Measurements from ENCODE around the gene ARPC2. TPM values are rescaled to one million over a fixed set of nuclear protein-coding genes. Genes with fewer than 3 reads are reported as not detected.

The ARPC2 gene
- total and polyA plus RNA-seq, 12 donors: 58.5 to 213 (median 134) TPM

DNA sequence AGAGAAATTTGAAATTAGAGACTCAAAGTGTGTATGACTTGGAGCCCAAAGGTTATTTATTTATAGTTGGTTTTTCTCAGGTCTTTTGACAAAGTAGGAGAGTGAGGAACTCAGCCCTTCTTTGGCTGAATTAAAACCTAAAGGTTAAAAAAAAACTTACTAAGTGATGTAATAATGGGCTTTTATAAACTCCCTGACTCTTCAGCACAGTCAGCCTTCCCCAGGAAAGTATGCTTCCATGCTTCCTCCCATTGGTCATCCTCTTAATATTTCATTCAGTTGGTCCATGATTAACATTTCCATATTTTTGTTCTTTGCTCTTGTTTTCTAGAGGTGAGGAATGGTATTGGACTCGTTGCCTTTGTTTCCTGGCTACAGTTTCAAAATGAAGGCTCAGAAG is 7.2 kb downstream of the ARPC2 start:
- ATAC-seq: no peak
- Histone ChIP-seq H3K9me3 (no peaks in the 10 kb centered on the region), H3K27me3 (no peaks in the 10 kb centered on the region), H3K36me3 (peaks cover 0 to 95% (median 26%) of the 10 kb centered on the region in 9 donors), H3K4me1 (peaks cover 6 to 97% (median 65%) of the 10 kb centered on the region in 9 donors), H3K27ac (peak overlapping the region in 1 of 10 donors; percentile 16), H3K4me3 (no peak overlapping the region)
- DNase-seq: no peak
- WGBS, 2 donors: 61 to 63% methylated on average over 1 of the region's 1 CpG
- intact Hi-C loops (cut with DNase I): loop anchor here in 1 of 10 donors (5.0 kb wide), 1 partner anchor 33 kb away; no protein-coding TSS in a partner anchor
- TF ChIP-seq, protein P1, sequence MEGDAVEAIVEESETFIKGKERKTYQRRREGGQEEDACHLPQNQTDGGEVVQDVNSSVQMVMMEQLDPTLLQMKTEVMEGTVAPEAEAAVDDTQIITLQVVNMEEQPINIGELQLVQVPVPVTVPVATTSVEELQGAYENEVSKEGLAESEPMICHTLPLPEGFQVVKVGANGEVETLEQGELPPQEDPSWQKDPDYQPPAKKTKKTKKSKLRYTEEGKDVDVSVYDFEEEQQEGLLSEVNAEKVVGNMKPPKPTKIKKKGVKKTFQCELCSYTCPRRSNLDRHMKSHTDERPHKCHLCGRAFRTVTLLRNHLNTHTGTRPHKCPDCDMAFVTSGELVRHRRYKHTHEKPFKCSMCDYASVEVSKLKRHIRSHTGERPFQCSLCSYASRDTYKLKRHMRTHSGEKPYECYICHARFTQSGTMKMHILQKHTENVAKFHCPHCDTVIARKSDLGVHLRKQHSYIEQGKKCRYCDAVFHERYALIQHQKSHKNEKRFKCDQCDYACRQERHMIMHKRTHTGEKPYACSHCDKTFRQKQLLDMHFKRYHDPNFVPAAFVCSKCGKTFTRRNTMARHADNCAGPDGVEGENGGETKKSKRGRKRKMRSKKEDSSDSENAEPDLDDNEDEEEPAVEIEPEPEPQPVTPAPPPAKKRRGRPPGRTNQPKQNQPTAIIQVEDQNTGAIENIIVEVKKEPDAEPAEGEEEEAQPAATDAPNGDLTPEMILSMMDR (IDR thresholded peaks at IDR 0.05): no peak

DNA sequence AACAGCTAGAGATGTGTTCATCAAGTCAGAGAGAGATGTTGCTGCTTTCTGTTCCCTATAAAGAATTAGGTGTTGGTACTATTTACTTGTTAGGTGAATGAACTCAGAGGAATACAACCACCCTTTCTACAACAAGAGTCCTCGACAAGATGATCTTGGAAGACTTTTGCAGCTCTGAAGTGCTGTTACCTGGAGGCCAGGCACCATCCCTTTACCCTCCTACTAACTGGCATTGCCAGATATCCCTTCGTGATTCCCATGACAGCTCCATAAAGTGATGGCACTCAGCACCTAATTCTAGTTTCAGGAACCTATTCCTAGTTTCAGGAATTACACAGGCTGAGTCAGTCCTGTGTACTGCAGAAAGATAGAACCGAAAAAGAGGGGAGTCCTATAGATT is 9.9 kb downstream of the ARPC2 start:
- Histone ChIP-seq H3K36me3 (peaks cover 0 to 95% (median 47%) of the 10 kb centered on the region in 9 donors), H3K4me1 (peaks cover 0 to 95% (median 55%) of the 10 kb centered on the region in 9 donors), H3K9me3 (no peaks in the 10 kb centered on the region), H3K27ac (no peak overlapping the region), H3K27me3 (no peaks in the 10 kb centered on the region), H3K4me3 (no peak overlapping the region)
- TF ChIP-seq, protein P1 (IDR thresholded peaks at IDR 0.05): no peak
- no peak for DNase-seq
- ATAC-seq: no peak
- WGBS, 2 donors: 74 to 83% methylated on average over 3 of the region's 3 CpGs
- intact Hi-C loops (cut with DNase I): no loop called here

DNA sequence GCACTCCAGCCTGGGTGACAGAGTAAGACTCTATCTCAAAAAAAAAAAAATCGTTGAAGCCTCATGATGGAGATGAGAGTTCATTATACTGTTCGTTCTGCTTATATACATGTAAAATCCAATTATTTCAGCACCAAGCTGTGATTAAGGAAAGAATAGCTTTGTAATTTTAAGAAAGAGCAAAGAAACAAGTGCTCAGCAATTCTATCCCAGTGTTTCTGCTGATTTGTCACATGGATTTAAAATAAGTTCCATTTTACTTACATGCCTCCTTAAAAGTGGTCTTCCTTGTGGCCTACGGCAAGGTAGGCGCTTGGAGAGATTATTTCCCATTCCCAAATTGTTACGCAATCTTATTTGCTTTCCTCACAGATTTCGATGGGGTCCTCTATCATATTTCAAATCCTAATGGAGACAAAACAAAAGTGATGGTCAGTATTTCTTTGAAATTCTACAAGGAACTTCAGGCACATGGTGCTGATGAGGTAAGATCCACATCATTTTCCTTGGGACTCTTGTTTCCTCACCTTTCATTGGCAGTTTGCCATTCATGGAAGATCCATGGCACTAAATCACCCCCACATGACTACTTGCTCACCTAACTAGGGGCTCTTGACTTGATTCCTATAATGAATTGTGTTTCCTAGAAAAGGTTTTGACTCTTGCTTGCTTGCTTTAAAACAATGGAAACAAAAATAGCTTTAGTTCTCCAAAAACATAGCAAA is 11.5 kb downstream of the ARPC2 start:
- intact Hi-C loops (cut with DNase I): no loop called here
- Histone ChIP-seq H3K4me3 (peak overlapping the region in 1 of 10 donors; percentile 2), H3K4me1 (peaks cover 0 to 88% (median 39%) of the 10 kb centered on the region in 9 donors), H3K9me3 (no peaks in the 10 kb centered on the region), H3K27me3 (no peaks in the 10 kb centered on the region), H3K36me3 (peaks cover 0 to 100% (median 55%) of the 10 kb centered on the region in 9 donors), H3K27ac (peak overlapping the region in 8 of 10 donors; percentile 47 to 81 (median 63))
- DNase-seq (no peak), ATAC-seq (peak in 1 of 8 donors; percentile 22)
- TF ChIP-seq, protein P1 (IDR thresholded peaks at IDR 0.05): no peak
- 89 to 92% methylated on average over 6 of the region's 6 CpGs for WGBS, 2 donors

DNA sequence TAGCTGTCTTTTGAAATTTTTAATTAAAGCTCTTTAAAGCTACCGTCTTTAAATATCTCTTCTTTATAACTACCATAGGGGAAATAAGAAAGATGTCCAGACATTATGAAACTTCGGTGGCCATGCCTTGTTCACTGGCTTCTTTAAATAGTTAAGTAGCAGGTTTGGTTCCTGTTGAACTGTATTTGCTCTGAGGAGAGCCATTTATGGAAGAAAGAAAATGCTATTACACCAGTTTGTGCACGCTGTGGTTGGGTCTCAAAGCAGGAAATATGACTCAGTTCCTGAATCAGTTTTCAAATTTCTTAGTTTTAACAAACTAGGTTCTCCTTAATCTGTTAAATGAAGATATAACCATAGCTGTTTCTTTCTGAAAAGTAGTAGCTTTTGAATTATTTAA is 12.2 kb downstream of the ARPC2 start:
- no peaks in the 10 kb centered on the region for H3K27me3 ChIP-seq
- DNase-seq (no peak), ATAC-seq (peak in 7 of 8 donors; percentile 67 to 90 (median 83))
- H3K4me3 ChIP-seq: peak overlapping the region in 2 of 10 donors; percentile 2 to 22
- H3K36me3 ChIP-seq: peaks cover 0 to 100% (median 55%) of the 10 kb centered on the region in 9 donors
- H3K4me1 ChIP-seq: peaks cover 0 to 82% (median 33%) of the 10 kb centered on the region in 9 donors
- WGBS, 2 donors: 11 to 12% methylated on average over 3 of the region's 3 CpGs
- no peaks in the 10 kb centered on the region for H3K9me3 ChIP-seq
- H3K27ac ChIP-seq: peak overlapping the region in 8 of 10 donors; percentile 47 to 81 (median 63)
- TF ChIP-seq, protein P1 (IDR thresholded peaks at IDR 0.05): no peak
- intact Hi-C loops (cut with DNase I): no loop called here

All from heart right ventricle (tissue), 16 donors.